T-helper 2 cell (primary cell): ENCODE data around the gene NSUN7.
A peak's percentile ranks its signal among the peaks of the same experiment; 100 is the strongest.

Source experiments
- DNase-seq, 5 experiments: peaks; one replicate each; pipeline versions ENCODE4 v3.0.0 to v3.0.0-alpha.2; 2012 to 2022

NSUN7 gene

DNA sequence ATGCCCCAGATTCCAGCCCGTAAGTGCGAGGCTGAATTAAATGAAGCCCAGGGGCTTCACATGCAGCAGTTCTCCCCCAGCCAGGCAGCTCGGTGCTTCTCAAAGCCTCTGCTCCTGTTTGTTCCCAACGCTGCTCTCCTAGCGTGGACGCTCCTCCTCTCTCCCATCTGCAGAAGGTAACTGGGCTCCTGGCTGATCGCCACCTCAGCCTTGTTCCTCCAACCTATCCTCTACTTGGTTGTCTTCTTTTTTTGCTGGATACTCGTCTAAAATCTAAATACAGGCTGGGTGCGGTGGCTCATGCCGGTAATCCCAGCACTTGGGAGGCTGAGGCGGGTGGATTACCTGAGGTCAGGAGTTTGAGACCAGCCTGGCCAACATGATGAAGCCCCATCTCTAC, 70.3 kb downstream of the NSUN7 start:
- no peak for DNase-seq

DNA sequence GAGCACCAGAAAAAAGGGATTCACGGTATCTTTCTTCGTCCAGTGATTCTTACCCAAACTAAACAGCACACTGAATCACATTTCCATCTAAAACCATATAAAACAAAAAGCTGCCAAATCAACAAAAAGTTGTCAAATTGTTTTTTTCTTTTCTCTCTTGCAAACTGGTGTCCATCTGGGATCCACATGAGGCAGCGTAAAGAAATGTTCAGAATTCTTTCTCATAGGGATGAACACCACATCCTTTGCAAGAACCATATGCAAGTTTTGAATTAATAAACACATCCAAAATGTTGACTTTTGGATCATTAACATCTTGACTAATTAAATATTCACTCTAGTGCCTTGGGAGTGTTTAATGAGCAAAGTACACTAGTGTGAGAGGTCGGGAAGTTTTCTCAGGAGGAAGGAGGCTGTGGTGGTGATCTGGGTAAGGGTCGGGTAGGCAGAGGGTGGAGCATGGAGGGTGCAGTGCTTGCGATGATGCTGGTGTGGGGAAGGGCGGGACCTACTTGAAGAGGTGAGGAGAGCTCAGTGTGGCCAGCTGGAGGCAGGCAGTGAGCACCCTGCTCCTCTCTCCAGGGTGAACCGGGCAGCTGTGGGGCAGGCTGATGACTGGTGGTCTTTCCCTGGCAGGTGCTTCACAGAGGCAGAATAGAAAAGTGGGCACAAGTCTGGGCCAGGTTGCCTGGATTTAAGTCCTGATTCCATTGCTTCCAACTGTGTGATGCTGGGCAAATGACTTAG, 72.8 kb downstream of the NSUN7 start:
- no peak for DNase-seq

DNA sequence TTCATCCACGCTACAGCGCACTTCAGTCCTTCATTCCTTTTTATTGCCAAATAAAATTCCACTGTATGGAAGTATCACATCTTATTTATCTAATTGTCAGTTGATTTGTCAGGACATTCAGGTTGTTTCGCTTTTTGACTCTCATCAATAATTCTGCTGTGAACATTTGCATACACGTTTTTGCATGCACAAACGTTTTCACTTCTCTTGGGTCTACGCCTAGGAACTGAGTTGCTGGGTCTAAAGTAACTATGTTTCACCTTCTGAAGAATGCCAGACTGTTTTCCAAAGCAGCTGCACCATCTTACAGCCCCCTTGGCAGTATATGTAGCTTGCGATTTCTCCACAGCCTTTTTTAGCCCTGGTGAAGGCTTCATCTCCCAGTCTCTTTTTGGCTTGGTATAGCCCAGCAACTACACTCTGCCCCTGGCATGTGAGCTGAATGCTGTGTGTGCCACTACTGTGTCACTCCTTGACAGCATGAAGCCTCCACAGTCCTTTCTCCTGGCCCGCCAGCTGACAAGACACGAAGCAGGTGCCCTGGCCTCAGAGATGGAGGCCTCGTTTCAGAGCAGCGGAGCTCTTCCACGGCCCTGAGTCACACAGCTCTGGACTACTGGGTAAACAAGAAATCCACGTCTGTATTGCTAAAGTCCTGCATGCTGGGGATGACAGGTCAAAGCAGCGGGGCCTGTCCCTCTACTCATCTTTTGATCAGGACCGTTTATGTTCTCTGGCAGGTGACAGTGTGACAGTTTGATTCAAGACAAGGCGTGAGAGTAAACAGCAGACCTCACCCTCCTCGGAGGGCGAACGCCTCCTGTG, 75.5 kb downstream of the NSUN7 start:
- no peak for DNase-seq

DNA sequence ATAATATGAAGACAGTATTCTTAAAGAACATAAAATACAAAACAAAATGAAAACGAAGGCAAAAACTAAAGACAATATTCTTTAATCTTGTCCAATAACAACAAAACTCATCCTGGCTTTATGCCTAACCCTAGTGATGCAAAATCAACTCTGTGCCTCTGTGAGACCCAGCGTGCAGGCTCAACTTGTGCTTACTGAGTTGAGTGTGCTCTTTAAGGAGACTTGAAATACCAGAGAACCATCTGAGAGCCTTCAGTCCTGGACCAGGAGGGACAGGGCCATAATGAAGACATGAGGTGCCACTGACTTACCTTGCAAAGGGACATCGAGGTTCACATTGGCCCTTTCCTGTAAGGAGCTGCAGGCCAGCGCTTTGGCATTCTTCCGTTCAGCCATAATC, 77.1 kb downstream of the NSUN7 start:
- no peak for DNase-seq

DNA sequence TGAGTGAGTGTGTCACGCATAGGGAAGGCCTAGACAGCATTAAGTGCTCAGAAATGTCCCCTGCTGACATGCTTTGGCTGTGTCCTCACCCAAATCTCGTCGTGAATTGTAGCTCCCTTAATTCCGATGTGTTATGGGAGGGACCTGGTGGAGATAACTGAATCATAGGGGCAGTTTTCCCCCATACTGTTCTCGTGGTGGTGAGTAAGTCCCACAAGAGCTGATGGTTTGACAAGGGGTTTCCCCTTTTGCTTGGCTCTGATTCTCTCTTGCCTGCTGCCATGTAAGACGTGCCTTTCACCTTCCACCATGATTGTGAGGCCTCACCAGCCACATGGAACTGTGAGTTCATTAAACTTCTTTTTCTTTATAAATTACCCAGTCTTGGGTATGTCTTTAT, 78.0 kb downstream of the NSUN7 start:
- no peak for DNase-seq

DNA sequence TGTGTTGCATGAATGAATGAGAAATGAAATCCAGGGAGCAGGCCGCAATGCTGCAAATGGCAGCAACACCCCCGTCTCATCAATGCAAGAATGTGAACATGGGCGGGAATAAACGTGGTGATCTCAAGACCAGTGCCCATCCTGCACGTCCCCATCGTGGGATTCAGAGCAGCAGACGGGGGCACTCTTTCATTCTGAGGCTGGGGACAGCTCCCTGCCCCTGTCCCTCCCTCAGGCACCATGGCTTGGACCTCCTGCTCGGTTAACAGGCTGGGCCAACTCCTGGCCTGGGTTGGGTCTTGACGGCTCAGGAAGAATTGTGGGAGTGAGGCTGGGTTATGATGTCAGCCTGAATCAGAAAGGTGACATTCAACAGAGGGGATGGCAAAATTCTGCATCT, 78.9 kb downstream of the NSUN7 start:
- DNase-seq = no peak

DNA sequence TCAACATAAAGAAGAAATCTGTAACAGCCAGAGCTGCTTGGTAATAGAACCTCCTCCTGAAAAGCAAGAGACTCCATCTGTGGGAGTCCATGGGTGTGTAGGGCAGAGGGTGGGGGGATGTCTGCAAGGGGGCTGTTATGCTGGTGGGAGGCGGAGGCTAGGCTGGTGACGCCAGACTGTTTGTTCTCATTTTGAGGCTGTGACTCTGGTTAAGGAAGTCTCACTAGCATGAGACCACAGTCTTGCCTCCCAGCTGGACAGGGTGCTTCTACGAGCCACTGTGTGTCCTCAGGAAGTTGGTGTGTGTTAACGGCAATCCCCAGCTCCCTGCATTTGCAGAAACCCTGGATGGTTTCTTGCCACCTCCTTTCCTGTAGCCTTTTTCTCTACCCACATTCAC, 79.8 kb downstream of the NSUN7 start:
- no peak for DNase-seq

DNA sequence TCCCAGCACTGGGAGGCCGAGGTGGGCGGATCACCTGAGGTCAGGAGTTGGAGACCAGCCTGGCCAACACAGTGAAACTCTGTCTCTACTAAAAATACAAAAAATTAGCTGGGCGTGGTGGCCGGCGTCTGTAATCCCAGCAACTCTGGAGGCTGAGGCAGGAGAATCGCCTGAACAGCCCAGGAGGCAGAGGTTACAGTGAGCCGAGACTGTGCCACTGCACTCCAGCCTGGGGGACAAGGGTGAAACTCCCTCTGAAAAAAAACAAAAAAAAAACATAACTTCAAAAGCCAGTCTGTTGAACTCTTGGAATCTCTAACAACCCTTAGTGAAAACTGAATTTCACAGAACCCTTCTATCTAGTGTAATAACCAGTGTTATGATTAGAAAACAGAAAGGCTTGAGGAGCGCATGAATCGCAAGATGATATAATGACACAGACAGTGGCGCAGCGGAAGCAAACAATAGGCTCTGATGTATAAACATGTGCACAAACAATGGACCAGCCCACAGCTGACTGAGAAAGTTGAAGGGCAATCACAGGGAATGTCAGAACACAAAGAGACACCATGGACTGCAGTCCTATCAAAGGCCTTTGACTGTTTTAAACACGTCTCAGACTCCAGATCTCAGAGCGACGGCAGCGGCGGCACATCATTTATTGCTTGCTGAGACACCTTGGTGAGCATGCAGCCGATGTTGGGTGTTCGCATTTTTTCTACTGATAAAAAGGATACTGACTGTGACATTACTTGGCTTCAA, 81.6 kb downstream of the NSUN7 start:
- DNase-seq = no peak

DNA sequence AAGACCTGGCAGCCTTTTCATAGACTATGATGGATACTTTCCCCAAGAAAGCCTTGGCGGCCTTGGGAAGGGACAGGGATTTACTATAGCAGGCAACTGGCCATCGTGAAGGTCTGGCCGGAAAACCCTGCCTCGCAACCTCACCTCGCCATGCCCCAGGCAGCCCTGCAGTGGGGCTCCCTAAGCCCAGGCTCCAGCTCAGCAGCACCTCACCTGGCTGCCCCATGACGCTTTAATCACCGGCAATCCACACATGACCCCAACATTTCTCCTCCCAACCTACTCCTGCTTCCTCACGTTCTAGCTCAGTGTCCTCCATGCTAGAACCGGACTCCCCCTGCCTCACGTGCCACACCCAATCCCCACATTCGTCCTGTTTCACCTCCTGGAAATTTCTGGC, 82.4 kb downstream of the NSUN7 start:
- no peak for DNase-seq

DNA sequence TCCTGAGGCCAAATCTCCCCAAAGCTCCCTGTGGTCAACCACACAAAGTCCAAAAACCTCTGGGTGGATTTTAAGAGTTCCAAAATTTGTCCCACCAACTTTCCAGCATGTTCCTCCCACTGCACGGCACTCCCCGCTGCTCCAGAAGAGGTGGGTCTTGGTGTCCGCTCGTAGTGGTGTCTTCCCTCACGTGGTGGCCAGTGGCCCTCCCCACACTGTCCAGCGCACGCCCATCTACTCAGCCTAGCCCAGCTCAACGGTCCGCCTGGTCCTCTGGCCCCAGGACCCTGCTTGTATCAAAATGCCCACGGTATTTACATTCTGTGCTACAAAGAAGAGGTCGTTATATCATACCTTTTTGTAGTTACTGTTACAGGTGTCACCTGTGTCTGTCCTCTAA, 83.5 kb downstream of the NSUN7 start:
- DNase-seq = no peak

DNA sequence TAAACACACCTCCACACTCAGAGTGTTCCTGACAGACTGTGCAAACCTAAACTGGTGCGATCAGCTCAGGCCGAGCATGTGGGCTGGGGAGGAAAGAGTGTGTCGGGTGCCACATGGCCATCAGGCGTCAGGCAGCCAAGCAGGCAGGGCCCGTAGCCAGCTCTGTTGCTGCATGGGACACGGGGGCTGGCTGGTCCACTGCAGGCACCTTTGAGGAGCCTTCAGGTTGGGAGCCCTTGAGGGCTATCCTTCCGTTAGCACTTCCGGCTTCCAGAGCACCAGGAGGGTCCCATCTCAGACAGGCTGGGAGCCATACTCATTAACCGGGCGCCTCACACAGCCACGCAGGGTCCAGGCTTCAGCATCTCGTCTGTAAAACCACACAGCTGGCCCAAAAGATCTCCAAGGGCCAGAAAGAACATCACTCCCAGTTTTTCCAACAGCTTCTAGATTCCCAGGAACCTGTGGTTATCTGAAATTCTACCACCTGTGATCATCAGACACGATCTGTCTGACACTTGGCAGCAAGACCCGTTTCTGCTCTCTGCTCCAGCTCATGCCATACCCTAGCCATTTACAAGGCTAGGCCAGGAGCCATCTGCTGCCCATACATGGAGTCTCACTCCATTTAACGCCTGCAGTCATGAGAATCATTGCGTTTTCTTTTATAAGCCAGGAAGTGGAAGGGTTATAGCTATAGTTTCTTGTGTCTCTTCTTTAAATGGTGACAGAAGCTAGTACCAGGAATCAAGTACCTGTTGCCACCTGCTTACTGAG, 87.5 kb downstream of the NSUN7 start:
- DNase-seq = peak in 1 of 5 experiments; percentile 4

DNA sequence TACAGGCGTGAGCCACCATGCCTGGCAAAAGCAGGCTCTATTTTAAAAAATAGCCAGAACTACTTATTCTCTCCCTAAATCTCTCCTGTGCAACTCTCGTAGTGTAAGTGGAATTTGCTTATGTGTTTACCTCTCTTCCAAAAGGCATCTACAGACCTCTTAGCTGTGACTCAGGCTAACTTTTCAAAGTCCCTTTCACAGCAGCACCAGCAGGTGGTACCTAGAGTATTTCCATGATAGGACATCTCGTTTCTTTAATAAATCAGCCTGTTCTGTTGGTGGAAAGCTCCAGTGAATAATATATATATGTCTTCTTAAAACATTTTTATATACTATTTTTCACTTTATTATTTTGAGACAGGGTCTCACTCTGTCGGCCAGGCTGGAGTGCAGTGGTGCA, 89.0 kb downstream of the NSUN7 start:
- DNase-seq = no peak

DNA sequence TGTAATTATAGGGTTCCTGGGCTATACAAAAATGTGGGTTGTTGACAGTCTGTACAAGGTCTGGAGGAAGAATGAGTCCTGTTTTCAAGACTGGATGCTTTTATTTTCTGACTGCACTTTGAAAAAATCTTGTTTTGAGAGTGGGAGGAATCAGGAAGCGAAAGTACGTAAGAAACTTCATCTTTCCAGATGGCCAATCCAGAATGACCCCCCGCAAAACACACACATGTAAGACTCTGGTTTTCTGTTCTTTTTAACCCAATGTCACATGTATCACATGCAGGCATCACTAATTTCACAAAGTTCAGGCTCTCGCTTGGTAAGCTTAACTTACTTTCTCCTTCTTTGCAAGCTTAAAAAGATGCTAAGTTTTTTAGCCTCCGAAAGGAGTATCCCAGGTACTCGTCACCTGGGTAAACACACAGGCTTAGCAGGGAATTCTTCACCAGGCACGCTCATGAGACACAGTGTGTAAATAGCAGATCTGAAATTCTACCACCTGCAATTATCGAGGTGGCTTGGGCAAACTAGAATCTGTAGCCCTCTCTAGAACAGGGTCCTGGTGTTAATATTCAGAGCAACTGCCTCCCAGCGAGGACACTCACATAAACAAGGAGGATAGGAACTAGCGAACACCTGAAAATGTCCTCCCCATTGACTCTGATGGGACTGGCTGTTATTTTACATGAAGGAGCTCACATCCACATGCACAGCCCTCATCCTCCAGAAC, 90.7 kb downstream of the NSUN7 start:
- no peak for DNase-seq

DNA sequence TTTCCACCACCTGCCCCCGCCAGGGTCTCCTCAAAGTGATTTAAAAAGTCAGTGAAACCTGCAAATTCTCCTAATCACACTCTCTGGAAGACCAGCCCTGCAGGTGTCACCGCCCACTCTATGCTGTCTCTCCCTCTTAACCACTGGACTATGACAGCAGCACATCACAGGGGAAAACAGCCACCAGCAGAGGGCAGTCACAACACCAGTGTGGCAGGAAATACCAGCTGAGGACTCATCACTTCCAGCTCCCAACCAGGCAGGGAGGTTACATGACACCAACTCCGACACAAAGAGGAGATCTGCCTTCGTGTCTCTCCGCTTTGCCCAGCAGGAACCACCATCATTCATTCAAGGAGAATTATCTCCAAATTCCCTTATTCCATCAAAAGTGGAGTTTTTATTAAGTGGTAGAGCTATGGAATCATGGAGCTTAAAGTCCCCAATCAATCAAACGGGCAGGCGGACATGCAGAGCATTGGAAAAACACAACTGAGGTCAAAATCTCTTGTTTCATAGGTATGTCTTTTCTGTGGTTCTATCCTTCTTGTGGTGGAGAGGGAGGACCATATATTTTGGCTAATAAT, 91.3 kb downstream of the NSUN7 start:
- peak in 3 of 5 experiments; percentile 39 to 77 (median 70) for DNase-seq

DNA sequence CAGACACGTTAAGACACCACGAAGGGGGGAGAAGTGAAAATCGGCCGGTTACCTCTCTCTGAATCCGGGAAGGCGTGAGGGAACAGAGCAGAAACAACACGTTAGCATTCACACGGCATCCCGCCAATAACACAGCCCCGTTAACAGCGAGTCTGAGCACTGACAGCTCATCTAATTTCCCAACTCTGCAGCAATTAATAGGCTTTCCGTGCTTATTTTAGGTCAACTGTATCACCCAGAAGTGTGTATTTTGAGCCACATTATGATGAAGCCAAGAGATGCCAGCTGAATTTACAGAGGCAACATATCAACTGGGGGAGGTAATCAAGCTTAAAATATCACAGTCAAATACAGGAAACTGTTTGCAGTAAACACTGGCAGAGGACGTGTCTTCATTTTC, 92.6 kb downstream of the NSUN7 start:
- no peak for DNase-seq

DNA sequence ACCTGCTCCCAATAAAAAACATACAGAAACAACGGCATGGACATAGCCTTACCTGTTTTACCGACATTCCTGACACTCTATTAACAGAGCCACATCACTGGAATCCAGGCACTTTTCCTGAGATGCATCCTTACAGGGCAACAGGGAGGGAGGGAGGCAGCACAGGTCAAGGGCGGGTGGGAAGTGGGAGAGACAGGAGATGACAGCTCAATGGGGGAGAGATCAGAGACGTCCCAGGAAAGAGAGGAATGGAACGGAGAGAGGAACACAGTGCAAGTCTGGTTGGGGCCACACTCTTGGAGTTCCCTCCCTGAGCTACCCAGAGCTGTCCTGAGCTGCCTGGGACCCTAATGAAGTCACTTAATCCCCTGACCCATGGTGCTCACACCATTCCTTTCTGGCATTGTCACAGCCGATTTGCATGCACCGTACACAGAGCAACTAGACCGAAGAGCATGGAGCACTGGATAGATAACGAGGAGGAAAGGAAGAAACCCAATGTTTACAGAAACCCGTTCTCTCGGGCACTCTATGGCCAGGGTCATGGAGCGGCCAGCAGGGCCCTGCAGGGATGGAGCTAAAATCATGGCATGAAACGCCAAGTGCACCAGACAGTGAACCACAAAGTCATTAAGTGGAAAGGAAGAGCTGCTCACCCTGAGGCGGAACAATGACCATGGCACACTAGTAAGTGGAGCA, 93.1 kb downstream of the NSUN7 start:
- DNase-seq = no peak

DNA sequence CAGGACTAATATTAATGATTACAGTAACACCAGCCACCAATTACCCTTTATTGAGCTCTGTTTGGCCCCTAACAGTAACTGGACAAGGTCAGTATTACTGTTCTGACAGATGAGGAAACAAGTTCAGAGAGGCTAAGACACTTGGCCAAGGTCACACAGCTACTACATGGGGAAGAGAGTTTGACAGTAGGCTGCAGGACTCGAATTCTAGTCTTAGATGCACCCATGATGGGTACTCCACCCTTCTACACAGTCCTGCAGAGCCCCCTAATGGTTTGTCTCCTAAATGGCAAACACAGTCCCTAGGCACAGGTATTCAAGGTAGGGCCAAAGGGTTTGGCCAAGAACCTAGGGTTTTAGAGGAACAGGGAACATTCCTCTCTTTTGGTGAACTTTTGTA, 93.9 kb downstream of the NSUN7 start:
- DNase-seq = peak in 1 of 5 experiments; percentile 65

DNA sequence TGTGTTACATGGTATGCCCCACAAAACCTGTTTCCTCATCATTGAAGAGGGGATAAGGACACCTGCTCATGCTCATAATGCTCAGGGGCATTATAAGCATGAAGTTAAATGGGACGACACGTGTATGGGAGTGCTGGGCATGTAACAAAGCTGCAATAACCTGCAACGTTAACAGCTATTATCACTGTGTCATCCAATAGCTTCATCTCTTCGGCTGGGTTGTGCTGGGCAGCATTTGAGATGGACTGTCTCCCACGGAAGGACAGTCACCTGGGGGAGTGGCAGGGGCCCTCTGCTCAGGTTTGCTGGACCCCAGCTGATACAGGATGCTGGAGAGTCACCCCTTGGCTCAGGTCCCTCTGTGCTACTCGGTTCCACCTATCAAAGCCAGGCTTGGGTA, 94.5 kb downstream of the NSUN7 start:
- DNase-seq = no peak

DNA sequence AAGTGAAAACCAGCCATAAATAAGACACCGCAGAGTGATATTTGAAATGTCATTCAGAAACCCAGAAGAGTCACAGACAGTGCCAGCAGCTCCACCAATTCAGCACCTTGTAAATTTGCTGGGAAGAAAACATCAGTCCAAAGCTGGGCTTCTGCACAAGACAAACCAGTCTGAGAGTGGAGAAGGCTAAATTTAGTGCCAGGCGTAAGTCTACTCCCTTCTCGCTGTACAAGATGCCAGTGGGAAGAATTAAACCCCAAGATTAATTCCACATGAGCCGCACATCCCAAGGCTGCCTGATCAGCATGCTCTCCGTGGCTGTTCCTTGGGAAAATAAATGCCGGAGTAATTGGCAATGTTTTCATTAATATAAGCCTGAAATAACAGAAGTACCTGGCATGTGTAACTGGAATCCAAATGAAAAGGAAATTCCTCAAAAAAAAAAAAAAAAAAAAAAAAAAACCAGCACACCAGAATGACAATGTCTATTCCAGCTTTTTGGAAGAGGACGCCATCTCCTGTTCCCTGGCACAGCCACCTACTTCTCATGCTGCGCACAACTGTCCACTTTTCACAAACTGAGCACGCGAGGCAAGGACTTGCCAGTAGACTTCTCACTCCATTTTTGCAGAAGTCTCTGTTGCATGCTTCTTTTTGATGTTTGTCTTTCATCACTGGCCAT, 95.5 kb downstream of the NSUN7 start:
- no peak for DNase-seq

DNA sequence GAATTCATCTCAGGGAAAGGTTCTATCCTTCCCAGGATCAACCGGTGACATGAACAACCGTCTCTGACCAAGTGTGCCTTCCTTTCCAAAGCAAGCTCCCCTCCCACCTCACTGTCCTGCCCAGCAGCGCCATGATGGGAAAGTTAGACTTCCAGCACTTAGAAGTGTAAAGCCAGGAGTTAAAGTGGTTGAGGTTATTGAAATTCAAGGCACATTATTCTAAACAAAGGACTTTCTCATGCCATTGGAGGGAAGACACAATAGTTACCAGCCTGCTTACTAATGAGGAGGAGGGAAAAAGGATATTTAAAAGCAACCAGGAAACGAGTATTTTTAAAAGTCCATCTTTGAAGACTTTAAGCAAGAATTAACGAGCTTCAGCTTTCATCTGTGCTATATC, 96.8 kb downstream of the NSUN7 start:
- no peak for DNase-seq
